ENCODE data around the gene FBXO41. TPM values are rescaled to one million over a fixed set of nuclear protein-coding genes. Genes with fewer than 3 reads are reported as not detected.

The FBXO41 gene
- total RNA-seq, 1 donor from 2014 or later, result 1.5 TPM

DNA sequence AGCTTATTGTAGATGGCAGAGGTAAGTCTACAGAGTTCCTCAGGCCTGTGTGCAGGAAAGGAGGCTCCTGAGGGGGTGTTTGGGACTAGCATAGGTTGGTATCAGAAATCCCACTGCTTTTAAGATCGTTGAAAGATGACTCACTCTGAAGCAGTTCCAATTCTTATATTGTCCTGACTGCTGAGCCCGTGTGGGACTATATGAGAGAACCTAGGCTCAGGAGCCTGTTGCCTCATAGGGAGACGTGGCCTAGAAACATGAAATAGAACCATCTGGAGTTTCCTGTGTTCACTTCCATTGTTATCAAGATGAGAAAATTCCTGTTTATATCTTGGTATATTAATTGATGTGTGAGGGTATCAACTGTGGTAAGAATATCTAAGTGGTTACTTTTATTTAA lies 44.5 kb downstream of the FBXO41 start:
- DNase-seq (ENCODE audit: low spot score), result no peak
- peaks cover 99% of the 10 kb centered on the region for H4K20me1 ChIP-seq (ENCODE audit: low read depth)
- H3K27ac ChIP-seq, result no peak overlapping the region
- Mint-ChIP-seq H3K4me3 (no peak overlapping the region), H3K27me3 (ENCODE audit: insufficient read depth, low read depth) (no peaks in the 10 kb centered on the region), H3K36me3 (peaks cover 6% of the 10 kb centered on the region), H3K27ac (no peak overlapping the region), H3K9me3 (no peaks in the 10 kb centered on the region), H3K4me1 (peaks cover 23% of the 10 kb centered on the region)
- no peak overlapping the region for H2AFZ ChIP-seq (replicated peaks)
- H3K4me2 ChIP-seq, result no peak overlapping the region
- H3K9me3 ChIP-seq (ENCODE audit: low read depth), result no peaks in the 10 kb centered on the region
- H3K36me3 ChIP-seq, result peaks cover 10% of the 10 kb centered on the region
- H3K4me1 ChIP-seq, result peaks cover 12% of the 10 kb centered on the region
- H3K9ac ChIP-seq, result no peak overlapping the region
- H3K4me3 ChIP-seq, result no peak overlapping the region
- H3K27me3 ChIP-seq, result no peaks in the 10 kb centered on the region
- H3K79me2 ChIP-seq (ENCODE audit: low read depth), result peaks cover 92% of the 10 kb centered on the region
- TF ChIP-seq EZH2phosphoT487 (IDR thresholded peaks at IDR 0.05) (no peak), EZH2 (IDR thresholded peaks at IDR 0.05) (no peak)
- TF ChIP-seq, protein P1, sequence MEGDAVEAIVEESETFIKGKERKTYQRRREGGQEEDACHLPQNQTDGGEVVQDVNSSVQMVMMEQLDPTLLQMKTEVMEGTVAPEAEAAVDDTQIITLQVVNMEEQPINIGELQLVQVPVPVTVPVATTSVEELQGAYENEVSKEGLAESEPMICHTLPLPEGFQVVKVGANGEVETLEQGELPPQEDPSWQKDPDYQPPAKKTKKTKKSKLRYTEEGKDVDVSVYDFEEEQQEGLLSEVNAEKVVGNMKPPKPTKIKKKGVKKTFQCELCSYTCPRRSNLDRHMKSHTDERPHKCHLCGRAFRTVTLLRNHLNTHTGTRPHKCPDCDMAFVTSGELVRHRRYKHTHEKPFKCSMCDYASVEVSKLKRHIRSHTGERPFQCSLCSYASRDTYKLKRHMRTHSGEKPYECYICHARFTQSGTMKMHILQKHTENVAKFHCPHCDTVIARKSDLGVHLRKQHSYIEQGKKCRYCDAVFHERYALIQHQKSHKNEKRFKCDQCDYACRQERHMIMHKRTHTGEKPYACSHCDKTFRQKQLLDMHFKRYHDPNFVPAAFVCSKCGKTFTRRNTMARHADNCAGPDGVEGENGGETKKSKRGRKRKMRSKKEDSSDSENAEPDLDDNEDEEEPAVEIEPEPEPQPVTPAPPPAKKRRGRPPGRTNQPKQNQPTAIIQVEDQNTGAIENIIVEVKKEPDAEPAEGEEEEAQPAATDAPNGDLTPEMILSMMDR (IDR thresholded peaks at IDR 0.05), result no peak
- peaks cover 8% of the 10 kb centered on the region for H3F3A ChIP-seq (ENCODE audit: low read depth)

DNA sequence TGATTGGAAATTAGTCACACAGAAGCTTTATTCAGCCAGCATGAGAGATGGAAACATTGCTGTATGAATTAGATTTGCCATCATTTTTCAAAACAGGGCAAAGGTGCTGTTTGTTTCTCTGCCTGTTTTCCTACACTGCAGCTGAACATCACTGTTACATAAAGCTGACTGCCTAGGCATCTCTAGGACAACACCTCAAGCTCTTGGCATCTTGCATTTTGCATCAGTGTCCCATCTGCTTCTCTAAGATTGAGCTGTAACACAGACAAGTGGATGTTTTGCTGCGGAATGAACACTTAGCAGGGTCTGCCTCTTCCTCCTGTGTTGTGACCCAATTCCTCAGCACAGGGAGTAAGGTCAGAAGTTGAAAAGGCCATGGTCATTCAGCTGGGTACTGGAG lies 45.3 kb downstream of the FBXO41 start:
- Histone ChIP-seq H4K20me1 (ENCODE audit: low read depth) (peaks cover 94% of the 10 kb centered on the region), H3K79me2 (ENCODE audit: low read depth) (peaks cover 99% of the 10 kb centered on the region), H3K27ac (no peak overlapping the region), H2AFZ (replicated peaks) (no peak overlapping the region), H3K36me3 (peaks cover 6% of the 10 kb centered on the region), H3K4me2 (no peak overlapping the region), H3K4me1 (peaks cover 12% of the 10 kb centered on the region), H3K27me3 (no peaks in the 10 kb centered on the region), H3K9me3 (ENCODE audit: low read depth) (no peaks in the 10 kb centered on the region), H3K4me3 (no peak overlapping the region), H3K9ac (no peak overlapping the region), H3F3A (ENCODE audit: low read depth) (peaks cover 13% of the 10 kb centered on the region)
- no peaks in the 10 kb centered on the region for H3K27me3 Mint-ChIP-seq (ENCODE audit: insufficient read depth, low read depth)
- H3K36me3 Mint-ChIP-seq, result peaks cover 6% of the 10 kb centered on the region
- no peak for DNase-seq (ENCODE audit: low spot score)
- no peak overlapping the region for H3K27ac Mint-ChIP-seq
- no peak for TF ChIP-seq EZH2 (IDR thresholded peaks at IDR 0.05)
- TF ChIP-seq EZH2phosphoT487 (IDR thresholded peaks at IDR 0.05), result no peak
- TF ChIP-seq, protein P1 (IDR thresholded peaks at IDR 0.05), result no peak
- no peaks in the 10 kb centered on the region for H3K9me3 Mint-ChIP-seq
- no peak overlapping the region for H3K4me3 Mint-ChIP-seq
- peaks cover 25% of the 10 kb centered on the region for H3K4me1 Mint-ChIP-seq

DNA sequence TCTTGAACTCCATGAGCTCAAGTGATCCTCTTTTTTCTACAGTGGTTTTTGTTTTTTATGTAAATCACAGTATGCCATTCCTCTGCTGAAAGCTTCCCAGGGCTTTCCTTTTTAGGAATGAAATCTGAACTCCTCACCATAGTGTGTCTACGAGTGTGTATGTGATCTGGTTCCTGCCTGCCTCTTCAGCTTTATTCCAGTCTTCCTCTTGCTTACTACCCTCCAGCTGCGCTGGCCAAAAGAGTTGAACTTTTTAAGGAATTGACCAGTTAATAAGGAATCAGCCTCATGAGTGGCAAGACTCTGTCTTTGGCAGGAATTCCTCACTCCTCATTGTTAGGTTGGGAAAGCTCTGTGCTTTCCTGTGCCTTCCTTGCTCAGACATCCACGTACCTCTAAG lies 46.1 kb downstream of the FBXO41 start:
- Mint-ChIP-seq H3K27ac (no peak overlapping the region), H3K36me3 (peaks cover 4% of the 10 kb centered on the region), H3K4me1 (peaks cover 25% of the 10 kb centered on the region), H3K9me3 (no peaks in the 10 kb centered on the region), H3K4me3 (no peak overlapping the region), H3K27me3 (ENCODE audit: insufficient read depth, low read depth) (no peaks in the 10 kb centered on the region)
- Histone ChIP-seq H3K27me3 (no peaks in the 10 kb centered on the region), H3K27ac (peak overlapping the region; percentile 65), H4K20me1 (ENCODE audit: low read depth) (peaks cover 87% of the 10 kb centered on the region), H3K9me3 (ENCODE audit: low read depth) (no peaks in the 10 kb centered on the region), H3K79me2 (ENCODE audit: low read depth) (peaks cover 91% of the 10 kb centered on the region), H3K9ac (no peak overlapping the region), H2AFZ (replicated peaks) (no peak overlapping the region), H3F3A (ENCODE audit: low read depth) (peaks cover 20% of the 10 kb centered on the region), H3K4me2 (peak overlapping the region; percentile 7), H3K4me3 (no peak overlapping the region), H3K36me3 (peaks cover 6% of the 10 kb centered on the region), H3K4me1 (peaks cover 12% of the 10 kb centered on the region)
- no peak for TF ChIP-seq EZH2phosphoT487 (IDR thresholded peaks at IDR 0.05)
- TF ChIP-seq, protein P1 (IDR thresholded peaks at IDR 0.05), result no peak
- TF ChIP-seq EZH2 (IDR thresholded peaks at IDR 0.05), result no peak
- no peak for DNase-seq (ENCODE audit: low spot score)

All from neural progenitor cell (in vitro differentiated cells).